Stimulated activated naive B cell treated with anti-CD40 and anti-IgM and Interleukin-4, amounts not matched to agents 10 μg/mL and 1 μg/mL and 100 μg/mL, for 72 hours (primary cell): Measurements from ENCODE around the gene SRGAP3.

Experiments
- ATAC-seq, 2 donors: fragments of 150-1000 bp; cut with Tn5 transposase; replicated peaks; 2 replicates each; pipeline ENCODE4 v1.10.0; 2021; ENCODE audit warnings: moderate library complexity in 1 of 2
- DNase-seq: peaks from one replicate; pipeline ENCODE4 v3.0.0; 2021
- H3K27ac Mint-ChIP-seq: one replicate; pipeline ENCODE4 v1.8.0; 2022; ENCODE audit warnings: mild to moderate bottlenecking, mixed read lengths
- H3K27me3 Mint-ChIP-seq, 2 donors: one replicate each; pipeline ENCODE4 v1.8.0; 2022; ENCODE audit warnings: mixed read lengths in 2 of 2
- H3K36me3 Mint-ChIP-seq, 2 donors: one replicate each; pipeline ENCODE4 v1.8.0; 2022; ENCODE audit warnings: mixed read lengths in 2 of 2, mild to moderate bottlenecking in 1 of 2
- H3K4me1 Mint-ChIP-seq, 2 donors: one replicate each; pipeline ENCODE4 v1.8.0; 2022; ENCODE audit warnings: mixed read lengths in 2 of 2, mild to moderate bottlenecking in 1 of 2
- H3K4me3 Mint-ChIP-seq, 2 donors: one replicate each; pipeline ENCODE4 v1.8.0; 2022; ENCODE audit warnings: mild to moderate bottlenecking in 2 of 2, mixed read lengths in 2 of 2, moderate library complexity in 1 of 2
- H3K9me3 Mint-ChIP-seq, 2 donors: one replicate each; pipeline ENCODE4 v1.8.0; 2022; ENCODE audit warnings: mixed read lengths in 2 of 2, mild to moderate bottlenecking in 1 of 2

Gene SRGAP3

GRCh38 chr3:9030034-9030433, 219.4 kb downstream of the SRGAP3 start:
- ATAC-seq (no peak), DNase-seq (no peak)
- Mint-ChIP-seq H3K4me1 (peaks cover 0 to 5% of the 10 kb centered on the region in 2 donors), H3K9me3 (no peaks in the 10 kb centered on the region), H3K27ac (no peak overlapping the region), H3K4me3 (no peak overlapping the region), H3K27me3 (peaks cover 4 to 9% of the 10 kb centered on the region in 2 donors), H3K36me3 (no peaks in the 10 kb centered on the region)

- Mint-ChIP-seq H3K27me3 (peaks cover 5 to 9% of the 10 kb centered on the region in 2 donors), H3K27ac (no peak overlapping the region), H3K9me3 (no peaks in the 10 kb centered on the region), H3K4me3 (no peak overlapping the region), H3K36me3 (no peaks in the 10 kb centered on the region), H3K4me1 (peaks cover 0 to 5% of the 10 kb centered on the region in 2 donors)
- ATAC-seq: no peak
- DNase-seq: no peak
Measured at GRCh38 chr3:9028134-9028533, 221.3 kb downstream of the SRGAP3 start.

- no peak for DNase-seq
- no peak for ATAC-seq
- H3K27ac Mint-ChIP-seq: no peak overlapping the region
- H3K27me3 Mint-ChIP-seq: peaks cover 3 to 7% of the 10 kb centered on the region in 2 donors
- H3K4me1 Mint-ChIP-seq: no peaks in the 10 kb centered on the region
- no peak overlapping the region for H3K4me3 Mint-ChIP-seq
- no peaks in the 10 kb centered on the region for H3K9me3 Mint-ChIP-seq
- no peaks in the 10 kb centered on the region for H3K36me3 Mint-ChIP-seq
Measured at GRCh38 chr3:9026320-9027045, 223.0 kb downstream of the SRGAP3 start.

GRCh38 chr3:9024341-9024740, 225.1 kb downstream of the SRGAP3 start:
- H3K4me1 Mint-ChIP-seq: no peaks in the 10 kb centered on the region
- peaks cover 0 to 3% of the 10 kb centered on the region in 2 donors for H3K27me3 Mint-ChIP-seq
- H3K9me3 Mint-ChIP-seq: no peaks in the 10 kb centered on the region
- H3K36me3 Mint-ChIP-seq: no peaks in the 10 kb centered on the region
- H3K4me3 Mint-ChIP-seq: no peak overlapping the region
- ATAC-seq: no peak
- no peak overlapping the region for H3K27ac Mint-ChIP-seq
- DNase-seq: no peak

- H3K9me3 Mint-ChIP-seq: no peaks in the 10 kb centered on the region
- ATAC-seq (no peak), DNase-seq (no peak)
- no peaks in the 10 kb centered on the region for H3K36me3 Mint-ChIP-seq
- no peak overlapping the region for H3K27ac Mint-ChIP-seq
- no peaks in the 10 kb centered on the region for H3K4me1 Mint-ChIP-seq
- peaks cover 0 to 3% of the 10 kb centered on the region in 2 donors for H3K27me3 Mint-ChIP-seq
- H3K4me3 Mint-ChIP-seq: no peak overlapping the region
Measured at GRCh38 chr3:9023226-9023590, 226.2 kb downstream of the SRGAP3 start.

- no peak overlapping the region for H3K4me3 Mint-ChIP-seq
- H3K36me3 Mint-ChIP-seq: no peaks in the 10 kb centered on the region
- H3K27ac Mint-ChIP-seq: no peak overlapping the region
- no peak for DNase-seq
- no peaks in the 10 kb centered on the region for H3K9me3 Mint-ChIP-seq
- no peaks in the 10 kb centered on the region for H3K4me1 Mint-ChIP-seq
- ATAC-seq: no peak
- peaks cover 0 to 3% of the 10 kb centered on the region in 2 donors for H3K27me3 Mint-ChIP-seq
Measured at GRCh38 chr3:9022305-9023225, 226.9 kb downstream of the SRGAP3 start.

- DNase-seq (no peak), ATAC-seq (no peak)
- no peaks in the 10 kb centered on the region for H3K4me1 Mint-ChIP-seq
- peaks cover 0 to 3% of the 10 kb centered on the region in 2 donors for H3K27me3 Mint-ChIP-seq
- no peaks in the 10 kb centered on the region for H3K9me3 Mint-ChIP-seq
- no peak overlapping the region for H3K27ac Mint-ChIP-seq
- H3K36me3 Mint-ChIP-seq: no peaks in the 10 kb centered on the region
- H3K4me3 Mint-ChIP-seq: no peak overlapping the region
Measured at GRCh38 chr3:9021271-9022009, 228.0 kb downstream of the SRGAP3 start.

- Mint-ChIP-seq H3K27me3 (peaks cover 3 to 6% of the 10 kb centered on the region in 2 donors), H3K4me1 (no peaks in the 10 kb centered on the region), H3K4me3 (no peak overlapping the region), H3K36me3 (no peaks in the 10 kb centered on the region), H3K9me3 (no peaks in the 10 kb centered on the region), H3K27ac (no peak overlapping the region)
- ATAC-seq (no peak), DNase-seq (no peak)
Measured at GRCh38 chr3:9020426-9020825, 229.0 kb downstream of the SRGAP3 start.

- Mint-ChIP-seq H3K27ac (no peak overlapping the region), H3K36me3 (no peaks in the 10 kb centered on the region), H3K4me3 (no peak overlapping the region), H3K4me1 (no peaks in the 10 kb centered on the region), H3K27me3 (peaks cover 8 to 12% of the 10 kb centered on the region in 2 donors), H3K9me3 (no peaks in the 10 kb centered on the region)
- DNase-seq: no peak
- ATAC-seq: no peak
Measured at GRCh38 chr3:9019259-9019961, 230.0 kb downstream of the SRGAP3 start.

- no peak for ATAC-seq
- H3K4me1 Mint-ChIP-seq: no peaks in the 10 kb centered on the region
- no peaks in the 10 kb centered on the region for H3K36me3 Mint-ChIP-seq
- no peak for DNase-seq
- peaks cover 4 to 12% of the 10 kb centered on the region in 2 donors for H3K27me3 Mint-ChIP-seq
- H3K27ac Mint-ChIP-seq: no peak overlapping the region
- H3K9me3 Mint-ChIP-seq: peaks cover 0 to 1% of the 10 kb centered on the region in 2 donors
- H3K4me3 Mint-ChIP-seq: no peak overlapping the region
Measured at GRCh38 chr3:9015250-9015649, 234.2 kb downstream of the SRGAP3 start.

- ATAC-seq: no peak
- Mint-ChIP-seq H3K4me1 (no peaks in the 10 kb centered on the region), H3K36me3 (no peaks in the 10 kb centered on the region), H3K9me3 (peaks cover 0 to 1% of the 10 kb centered on the region in 2 donors), H3K27me3 (peaks cover 4 to 12% of the 10 kb centered on the region in 2 donors), H3K27ac (no peak overlapping the region), H3K4me3 (no peak overlapping the region)
- DNase-seq: no peak
Measured at GRCh38 chr3:9013782-9014563, 235.5 kb downstream of the SRGAP3 start.

GRCh38 chr3:9012521-9012920, 236.9 kb downstream of the SRGAP3 start:
- Mint-ChIP-seq H3K36me3 (no peaks in the 10 kb centered on the region), H3K4me3 (no peak overlapping the region), H3K27me3 (peaks cover 8 to 12% of the 10 kb centered on the region in 2 donors), H3K27ac (no peak overlapping the region), H3K9me3 (peaks cover 0 to 1% of the 10 kb centered on the region in 2 donors), H3K4me1 (no peaks in the 10 kb centered on the region)
- ATAC-seq (no peak), DNase-seq (no peak)

GRCh38 chr3:9009976-9010545, 239.4 kb downstream of the SRGAP3 start:
- no peak overlapping the region for H3K4me3 Mint-ChIP-seq
- no peaks in the 10 kb centered on the region for H3K4me1 Mint-ChIP-seq
- peaks cover 2 to 5% of the 10 kb centered on the region in 2 donors for H3K27me3 Mint-ChIP-seq
- no peak for DNase-seq
- peaks cover 0 to 1% of the 10 kb centered on the region in 2 donors for H3K9me3 Mint-ChIP-seq
- no peak for ATAC-seq
- no peak overlapping the region for H3K27ac Mint-ChIP-seq
- no peaks in the 10 kb centered on the region for H3K36me3 Mint-ChIP-seq
